Left renal pelvis (tissue), 4 donors: ENCODE measurements around the gene GABPB1. TPM values are rescaled to one million over a fixed set of nuclear protein-coding genes. Genes with fewer than 3 reads are reported as not detected.
A peak's percentile ranks its signal among the peaks of the same experiment; 100 is the strongest.
"Not testable (repeated sequence)": the region's sequence is repeated elsewhere in the genome, so short reads cannot be mapped to it uniquely, and the experiment has no call there.

ENCODE experiments used
- DNase-seq, 4 donors: peaks; one replicate each; pipeline ENCODE4 v3.0.0-alpha.2; 2013; ENCODE audit warnings: low read depth in 4 of 4, low spot score in 3 of 4
- polyA plus RNA-seq, 4 donors: library from polyadenylated mRNA; unstranded; fragments of 120-200 nt; gene quantifications; one replicate each; pipeline ENCODE4 v1.2.1, GENCODE V29; 2013; ENCODE audit not compliant: insufficient read length in 4 of 4

GABPB1 gene
- 10 to 100 TPM; 27.3 to 34.3 (median 31.1) TPM for polyA plus RNA-seq

- peak; percentile 90 to 99 (median 93) for DNase-seq
These were observed at the start of gene GABPB1 for GRCh38 chr15:50354838-50355618. Gene GABPB1, minus strand, starts transcription at chr15:50355198. Its CDS starts 45,400 bp downstream, at chr15:50309798.

GRCh38 chr15:50391561-50391960 lies 36.6 kb upstream of the GABPB1 start:
- not testable (repeated sequence) for DNase-seq

- DNase-seq, result no peak
These were observed 35.7 kb upstream of the GABPB1 start for GRCh38 chr15:50390554-50391264.

- not testable (repeated sequence) for DNase-seq
These were observed 27.4 kb upstream of the GABPB1 start for GRCh38 chr15:50382408-50382807.

- DNase-seq, result no peak
These were observed 26.4 kb upstream of the GABPB1 start for GRCh38 chr15:50381438-50381837.

GRCh38 chr15:50380089-50380488 lies 25.1 kb upstream of the GABPB1 start:
- DNase-seq, result no peak

GRCh38 chr15:50379413-50379812 lies 24.4 kb upstream of the GABPB1 start:
- not testable (repeated sequence) for DNase-seq

GRCh38 chr15:50378776-50379175 lies 23.8 kb upstream of the GABPB1 start:
- DNase-seq, result no peak

GRCh38 chr15:50377867-50378751 lies 23.1 kb upstream of the GABPB1 start:
- no peak for DNase-seq

- not testable (repeated sequence) for DNase-seq
These were observed 14.6 kb upstream of the GABPB1 start for GRCh38 chr15:50369564-50369963.

GRCh38 chr15:50365971-50366370 lies 11.0 kb upstream of the GABPB1 start:
- no peak for DNase-seq

GRCh38 chr15:50365570-50365969 lies 10.6 kb upstream of the GABPB1 start:
- no peak for DNase-seq

GRCh38 chr15:50363612-50364011 lies 8.6 kb upstream of the GABPB1 start:
- DNase-seq, result no peak

- DNase-seq, result no peak
These were observed 6.8 kb upstream of the GABPB1 start for GRCh38 chr15:50361756-50362155.

- no peak for DNase-seq
These were observed 3.8 kb upstream of the GABPB1 start for GRCh38 chr15:50358845-50359244.

GRCh38 chr15:50355980-50356379 lies 982 bp upstream of the GABPB1 start:
- DNase-seq, result no peak

GRCh38 chr15:50355619-50355905 lies 564 bp upstream of the GABPB1 start:
- DNase-seq, result no peak

GRCh38 chr15:50353975-50354837 lies 792 bp downstream of the GABPB1 start:
- peak in 2 of 4 donors; percentile 72 to 79 for DNase-seq

GRCh38 chr15:50353251-50353974 lies 1.6 kb downstream of the GABPB1 start:
- peak in 1 of 4 donors; percentile 53 for DNase-seq
